Ishikawa (cell line): ENCODE data around the gene IRF2.

ENCODE experiments used
- CEBPB ChIP-seq: IDR thresholded peaks from 2 replicates; pipeline ENCODE4 v1.6.1; 2012
- CREB1 ChIP-seq: IDR thresholded peaks from 2 replicates; pipeline ENCODE4 v1.6.1; 2012; ENCODE audit warnings: low read depth
- EGR1 ChIP-seq: IDR thresholded peaks from 2 replicates; pipeline ENCODE4 v1.6.1; 2012
- EP300 ChIP-seq: IDR thresholded peaks from 2 replicates; pipeline ENCODE4 v1.6.1; 2012; ENCODE audit warnings: borderline replicate concordance
- FOXM1 ChIP-seq: IDR thresholded peaks from 2 replicates; pipeline ENCODE4 v1.6.1; 2012; ENCODE audit warnings: low read depth, borderline replicate concordance
- MAX ChIP-seq: IDR thresholded peaks from 2 replicates; pipeline ENCODE4 v1.6.1; 2012
- NFIC ChIP-seq: IDR thresholded peaks from 2 replicates; pipeline ENCODE4 v1.6.1; 2012
- RAD21 ChIP-seq: IDR thresholded peaks from 2 replicates; pipeline ENCODE4 v1.6.1; 2012; ENCODE audit warnings: low read depth
- REST ChIP-seq: IDR thresholded peaks from 2 replicates; pipeline ENCODE4 v1.6.1; 2012; ENCODE audit warnings: low read depth, mild to moderate bottlenecking
- TAF1 ChIP-seq: IDR thresholded peaks from 2 replicates; pipeline ENCODE4 v1.6.1; 2012; ENCODE audit warnings: low read depth, mild to moderate bottlenecking
- TCF12 ChIP-seq: IDR thresholded peaks from 2 replicates; pipeline ENCODE4 v1.6.1; 2012; ENCODE audit warnings: low read depth
- TEAD4 ChIP-seq: IDR thresholded peaks from 2 replicates; pipeline ENCODE4 v1.6.1; 2012
- USF1 ChIP-seq: IDR thresholded peaks from 2 replicates; pipeline ENCODE4 v1.6.1; 2012
- YY1 ChIP-seq: IDR thresholded peaks from 2 replicates; pipeline ENCODE4 v1.6.1; 2012; ENCODE audit warnings: low read depth
- ZBTB7A ChIP-seq: IDR thresholded peaks from 2 replicates; pipeline ENCODE4 v1.6.1; 2012; ENCODE audit warnings: low read depth

The IRF2 gene

GRCh38 chr4:184433258-184433892, 41.0 kb downstream of the IRF2 start:
- TF ChIP-seq CEBPB (no peak), TAF1 (no peak), RAD21 (no peak)

- TF ChIP-seq CEBPB, result no peak
- no peak for TF ChIP-seq TAF1
- no peak for TF ChIP-seq EP300
- TF ChIP-seq NFIC, result no peak
- TF ChIP-seq MAX, result no peak
- no peak for TF ChIP-seq YY1
- TF ChIP-seq EGR1, result no peak
- TF ChIP-seq FOXM1, result no peak
- no peak for TF ChIP-seq CREB1
- TF ChIP-seq RAD21, result no peak
- no peak for TF ChIP-seq TCF12
Measured at GRCh38 chr4:184432127-184432922, 42.0 kb downstream of the IRF2 start.

GRCh38 chr4:184430163-184430562, 44.2 kb downstream of the IRF2 start:
- TF ChIP-seq CEBPB (no peak), EP300 (no peak), EGR1 (no peak), CREB1 (no peak), REST (no peak), USF1 (no peak), NFIC (no peak), ZBTB7A (no peak), FOXM1 (no peak), TAF1 (no peak), YY1 (no peak), TCF12 (no peak), MAX (no peak), RAD21 (no peak), TEAD4 (no peak)

- TF ChIP-seq REST (no peak), TEAD4 (no peak), TCF12 (no peak), MAX (no peak), YY1 (no peak), NFIC (no peak), CREB1 (no peak), FOXM1 (no peak), USF1 (no peak), RAD21 (no peak), ZBTB7A (no peak), EGR1 (no peak), TAF1 (no peak), CEBPB (no peak)
Measured at GRCh38 chr4:184428787-184429186, 45.6 kb downstream of the IRF2 start.

- TF ChIP-seq REST (no peak), EP300 (no peak), RAD21 (no peak), MAX (no peak), NFIC (no peak), ZBTB7A (no peak), USF1 (no peak), TAF1 (no peak), EGR1 (no peak), CEBPB (no peak)
Measured at GRCh38 chr4:184427687-184428086, 46.7 kb downstream of the IRF2 start.
